Measurements from ENCODE around the gene ZNF711. TPM values are rescaled to one million over a fixed set of nuclear protein-coding genes. Genes with fewer than 3 reads are reported as not detected.

ZNF711 gene
- total RNA-seq, 1 experiment from 2014 or later, result 3.0 TPM

Other genes with a start within 250 kb of the ZNF711 start
- 15.5 and 18.3 TPM in 2 replicates for gene APOOL, start 240.1 kb upstream of the ZNF711 start, total RNA-seq (2014; rRNA removed; shearing (Covaris generic))
- 0.05 TPM in 1 of 2 replicates, not detected in the other for gene SATL1, start 212 bp upstream of the ZNF711 start, total RNA-seq (2014; rRNA removed; shearing (Covaris generic))
- gene POF1B, start 135.7 kb downstream of the ZNF711 start, total RNA-seq (2014; rRNA removed; shearing (Covaris generic)), result 0.08 and 0.21 TPM in 2 replicates

Data from SK-MEL-5 (cell line).